Measurements from ENCODE around the gene NPDC1. TPM values are rescaled to one million over a fixed set of nuclear protein-coding genes. Genes with fewer than 3 reads are reported as not detected.

NPDC1 gene
- total RNA-seq, 1 donor from 2014 or later = 124 TPM

DNA sequence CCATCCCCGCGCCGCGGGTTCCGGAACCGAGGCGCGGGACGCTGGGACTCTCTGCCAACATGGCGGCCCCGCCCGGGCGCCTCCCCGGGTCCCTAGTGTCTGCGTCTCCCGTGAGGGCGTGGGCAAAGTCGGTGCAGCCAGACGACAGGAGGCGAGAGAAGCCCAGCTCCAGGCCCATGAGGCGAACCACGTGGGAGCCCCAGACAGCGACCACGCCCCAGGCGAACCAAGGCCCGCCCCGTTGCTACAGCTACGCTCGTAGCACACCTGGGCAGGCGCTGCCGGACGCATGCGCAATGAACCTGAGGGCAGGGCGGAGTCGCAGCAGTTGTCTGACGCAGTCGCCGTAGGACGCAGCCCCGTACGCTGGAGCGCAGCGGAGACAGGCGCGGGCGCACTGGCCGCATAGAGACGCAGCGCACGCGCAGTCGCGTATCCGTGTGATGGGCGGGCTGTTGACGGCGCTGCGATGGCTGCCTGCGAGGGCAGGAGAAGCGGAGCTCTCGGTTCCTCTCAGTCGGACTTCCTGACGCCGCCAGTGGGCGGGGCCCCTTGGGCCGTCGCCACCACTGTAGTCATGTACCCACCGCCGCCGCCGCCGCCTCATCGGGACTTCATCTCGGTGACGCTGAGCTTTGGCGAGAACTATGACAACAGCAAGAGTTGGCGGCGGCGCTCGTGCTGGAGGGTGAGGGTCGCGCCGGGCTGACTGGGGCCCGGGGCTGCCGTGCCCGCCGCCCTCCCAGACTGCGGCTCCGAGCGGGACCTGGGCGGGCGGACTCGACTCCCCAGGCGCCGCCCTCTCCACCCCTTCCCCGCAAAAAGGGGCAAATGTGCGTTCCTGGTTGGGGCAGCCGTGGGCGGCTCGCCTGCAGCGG is 40.8 kb upstream of the NPDC1 start, which contains the start of gene MAN1B1:
Gene MAN1B1 (plus strand): TSS at position 455 of the 878 bp plus-strand sequence. CDS start 15 bp downstream, at position 470.
- Histone ChIP-seq H3K36me3 (peaks cover 33% of the 10 kb centered on the region), H3K9me3 (no peaks in the 10 kb centered on the region), H3K4me1 (peaks cover 24% of the 10 kb centered on the region), H3K27me3 (ENCODE audit: low read depth) (no peaks in the 10 kb centered on the region), H3K27ac (peak within 1 kb of the TSS; percentile 94), H3K4me3 (peak within 1 kb of the TSS; percentile 77)
- intact Hi-C loops (cut with DNase I) = no loop called here
- TF ChIP-seq, protein P1, sequence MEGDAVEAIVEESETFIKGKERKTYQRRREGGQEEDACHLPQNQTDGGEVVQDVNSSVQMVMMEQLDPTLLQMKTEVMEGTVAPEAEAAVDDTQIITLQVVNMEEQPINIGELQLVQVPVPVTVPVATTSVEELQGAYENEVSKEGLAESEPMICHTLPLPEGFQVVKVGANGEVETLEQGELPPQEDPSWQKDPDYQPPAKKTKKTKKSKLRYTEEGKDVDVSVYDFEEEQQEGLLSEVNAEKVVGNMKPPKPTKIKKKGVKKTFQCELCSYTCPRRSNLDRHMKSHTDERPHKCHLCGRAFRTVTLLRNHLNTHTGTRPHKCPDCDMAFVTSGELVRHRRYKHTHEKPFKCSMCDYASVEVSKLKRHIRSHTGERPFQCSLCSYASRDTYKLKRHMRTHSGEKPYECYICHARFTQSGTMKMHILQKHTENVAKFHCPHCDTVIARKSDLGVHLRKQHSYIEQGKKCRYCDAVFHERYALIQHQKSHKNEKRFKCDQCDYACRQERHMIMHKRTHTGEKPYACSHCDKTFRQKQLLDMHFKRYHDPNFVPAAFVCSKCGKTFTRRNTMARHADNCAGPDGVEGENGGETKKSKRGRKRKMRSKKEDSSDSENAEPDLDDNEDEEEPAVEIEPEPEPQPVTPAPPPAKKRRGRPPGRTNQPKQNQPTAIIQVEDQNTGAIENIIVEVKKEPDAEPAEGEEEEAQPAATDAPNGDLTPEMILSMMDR (IDR thresholded peaks at IDR 0.05) = no peak
- ATAC-seq (peak; percentile 95 to 96), DNase-seq (peak; percentile 100)

DNA sequence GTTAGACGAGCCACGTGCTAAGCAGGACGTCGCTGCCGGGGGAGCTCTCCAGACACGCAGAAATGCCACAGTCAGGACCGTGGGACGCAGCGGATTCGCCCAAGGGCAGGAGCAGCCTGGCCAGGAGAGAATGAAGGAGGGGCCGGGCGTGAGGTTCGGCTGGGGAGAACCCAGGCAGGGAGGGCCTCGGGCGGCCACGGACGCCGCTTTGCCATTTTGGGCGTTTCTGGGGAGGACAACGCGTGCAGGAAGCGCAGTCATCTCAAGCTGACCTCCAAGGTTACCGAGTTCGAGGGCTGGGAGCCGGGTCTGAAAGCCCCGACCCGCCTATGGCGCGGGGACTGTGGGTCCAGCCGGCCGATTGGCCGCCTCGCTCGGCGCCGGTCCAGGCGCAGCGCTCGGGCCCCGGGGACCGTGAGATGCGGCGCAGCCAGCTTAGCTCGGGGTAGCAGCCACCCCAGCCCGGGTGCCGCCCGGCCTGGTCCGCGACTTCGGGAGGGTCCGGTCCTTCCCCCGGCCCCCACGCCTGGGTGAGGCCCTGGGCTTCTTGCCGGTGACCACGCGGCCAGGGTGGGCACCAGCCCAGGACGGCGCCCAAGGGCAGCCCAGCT is 40.0 kb upstream of the NPDC1 start:
- intact Hi-C loops (cut with DNase I) = no loop called here
- Histone ChIP-seq H3K36me3 (peaks cover 36% of the 10 kb centered on the region), H3K4me1 (peaks cover 24% of the 10 kb centered on the region), H3K9me3 (no peaks in the 10 kb centered on the region), H3K27me3 (ENCODE audit: low read depth) (no peaks in the 10 kb centered on the region), H3K4me3 (peak overlapping the region; percentile 77), H3K27ac (peak overlapping the region; percentile 94)
- DNase-seq = peak; percentile 71
- TF ChIP-seq, protein P1 (IDR thresholded peaks at IDR 0.05) = no peak
- ATAC-seq = peak; percentile 18 to 51

DNA sequence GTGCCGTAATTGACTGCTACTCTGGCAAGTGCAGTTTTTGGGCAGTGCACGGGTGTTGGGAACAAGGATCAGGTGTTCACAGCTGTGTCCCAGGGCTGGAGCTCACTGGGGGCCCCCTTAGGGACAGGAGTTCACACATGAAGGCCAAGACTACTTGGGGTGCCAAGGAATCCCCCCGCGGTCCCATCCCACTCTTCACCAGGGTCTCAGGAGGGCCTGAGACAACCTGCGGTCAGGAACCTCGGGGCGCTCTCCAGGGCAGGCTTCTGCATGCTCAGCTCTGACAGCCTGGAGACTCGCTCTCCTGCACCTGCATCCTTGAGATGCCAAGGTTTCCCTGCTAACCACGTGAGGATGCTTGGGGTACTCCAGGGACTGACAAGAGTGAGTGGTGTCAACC is 38.5 kb upstream of the NPDC1 start:
- H3K36me3 ChIP-seq = peaks cover 43% of the 10 kb centered on the region
- ATAC-seq = no peak
- H3K27me3 ChIP-seq (ENCODE audit: low read depth) = no peaks in the 10 kb centered on the region
- H3K9me3 ChIP-seq = no peaks in the 10 kb centered on the region
- H3K4me1 ChIP-seq = peaks cover 24% of the 10 kb centered on the region
- intact Hi-C loops (cut with DNase I) = no loop called here
- no peak overlapping the region for H3K4me3 ChIP-seq
- no peak overlapping the region for H3K27ac ChIP-seq
- TF ChIP-seq, protein P1 (IDR thresholded peaks at IDR 0.05) = no peak
- DNase-seq = no peak

DNA sequence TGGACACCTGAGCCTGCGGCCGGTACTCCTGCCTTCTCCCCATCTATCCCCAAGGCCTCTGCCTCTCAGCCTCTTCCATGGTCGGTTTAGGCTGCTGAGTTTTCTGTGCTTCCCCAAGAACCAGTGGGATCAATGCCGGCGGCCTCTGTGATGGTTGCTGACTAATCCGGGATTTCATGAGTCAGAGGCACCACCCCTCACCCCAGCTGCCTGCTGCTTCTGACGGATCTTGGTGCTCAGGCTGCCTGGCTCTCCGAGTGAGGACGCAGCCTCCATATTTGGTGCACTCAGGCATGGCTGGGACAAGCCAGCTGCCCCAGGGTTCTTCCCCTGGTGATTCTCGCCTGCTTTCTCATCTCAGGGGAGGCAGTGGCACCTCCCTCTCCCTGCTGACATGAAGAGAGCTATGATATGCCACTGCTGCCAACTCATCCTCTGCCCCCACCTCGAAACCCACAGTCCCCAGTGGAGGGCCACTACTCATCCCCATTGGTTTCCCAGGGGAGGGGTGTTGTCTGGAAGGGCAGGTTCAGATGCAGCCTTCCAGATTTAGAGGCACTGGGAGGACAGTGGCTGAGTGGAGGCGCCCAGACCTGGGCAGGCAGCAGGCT is 37.5 kb upstream of the NPDC1 start:
- no peak for DNase-seq
- TF ChIP-seq, protein P1 (IDR thresholded peaks at IDR 0.05) = no peak
- intact Hi-C loops (cut with DNase I) = no loop called here

DNA sequence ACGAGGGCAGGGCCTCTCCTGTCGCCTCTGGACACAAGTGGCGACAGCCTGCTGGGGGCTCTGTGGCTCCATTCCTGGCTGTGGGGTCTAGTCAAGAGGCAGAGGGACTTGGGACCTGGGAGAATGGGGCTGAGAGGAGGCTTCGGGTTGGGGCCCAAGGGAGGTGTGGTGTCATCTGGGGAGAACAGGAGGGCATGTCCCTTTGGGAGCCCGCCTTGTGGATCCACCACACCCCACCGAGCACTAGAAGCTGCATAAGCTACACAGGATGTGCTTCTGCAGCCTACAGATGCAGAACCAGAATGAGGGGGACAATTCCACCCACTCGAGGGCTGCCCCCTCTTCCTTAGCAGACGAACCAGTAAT is 36.9 kb upstream of the NPDC1 start:
- Histone ChIP-seq H3K27ac (no peak overlapping the region), H3K27me3 (ENCODE audit: low read depth) (no peaks in the 10 kb centered on the region), H3K4me3 (no peak overlapping the region), H3K9me3 (no peaks in the 10 kb centered on the region), H3K4me1 (peaks cover 30% of the 10 kb centered on the region), H3K36me3 (peaks cover 54% of the 10 kb centered on the region)
- DNase-seq = no peak
- TF ChIP-seq, protein P1 (IDR thresholded peaks at IDR 0.05) = no peak
- no peak for ATAC-seq
- intact Hi-C loops (cut with DNase I) = no loop called here

More for the DNA sequence above, 37.5 kb upstream of the NPDC1 start:
- Histone ChIP-seq H3K4me3 (no peak overlapping the region), H3K27me3 (ENCODE audit: low read depth) (no peaks in the 10 kb centered on the region), H3K27ac (no peak overlapping the region), H3K36me3 (peaks cover 53% of the 10 kb centered on the region), H3K4me1 (peaks cover 28% of the 10 kb centered on the region), H3K9me3 (no peaks in the 10 kb centered on the region)
- no peak for ATAC-seq
